IMR-90 (cell line): ENCODE measurements around the gene ADAMTSL1. TPM values are rescaled to one million over a fixed set of nuclear protein-coding genes. Genes with fewer than 3 reads are reported as not detected.

Experiments used
- ATAC-seq: fragments of 200-7000 bp; cut with Tn5 transposase; 2 replicates; pipeline ENCODE4 v1.9.1; 2020; ENCODE audit warnings: low read depth, mild to moderate bottlenecking, moderate library complexity
- BruUV-seq: library from RNA; stranded (reverse); fragments of 400-500 nt; replicated peaks from 2 replicates; lab custom pipeline; 2021; lab: Mats Ljungman, UMichigan
- CTCF ChIA-PET: fragments of 300-600 bp; formaldehyde crosslinking; extraction: SDS; loops from one replicate; lab custom pipeline; 2021; ENCODE audit warnings: antibody characterized with exemption; lab: Yijun Ruan, JAX
- POLR2A ChIA-PET: fragments of 300-600 bp; sonication (Branson Sonifier 250); formaldehyde crosslinking; loops from one replicate; lab custom pipeline; 2022; ENCODE audit warnings: antibody characterized with exemption; ENCODE audit not compliant: unreplicated experiment; lab: Charles Lee
- DNase-seq: peaks from one replicate; pipeline ENCODE4 v3.0.0; 2013
- H2AFZ ChIP-seq: replicated peaks from 2 replicates; pipeline ENCODE3; 2013; ENCODE audit warnings: low read length, mild to moderate bottlenecking; ENCODE audit not compliant: poor library complexity
- H2AK5ac ChIP-seq: 2 replicates; pipeline ENCODE4 v1.6.1; 2013; ENCODE audit warnings: low read depth, low read length, inconsistent platforms
- H2AK9ac ChIP-seq: replicated peaks from 2 replicates; pipeline ENCODE3; 2013; ENCODE audit warnings: mild to moderate bottlenecking, low read depth, low read length, moderate library complexity; ENCODE audit not compliant: poor library complexity
- H2BK120ac ChIP-seq: 2 replicates; pipeline ENCODE4 v1.6.1; 2013; ENCODE audit warnings: low read depth, low read length, inconsistent platforms
- H2BK15ac ChIP-seq: 3 replicates; pipeline ENCODE4 v1.6.1; 2013; ENCODE audit warnings: low read depth, low read length, inconsistent platforms
- H2BK20ac ChIP-seq: 2 replicates; pipeline ENCODE4 v1.6.1; 2013; ENCODE audit warnings: low read depth, mild to moderate bottlenecking, inconsistent platforms, low read length, moderate library complexity
- H2BK5ac ChIP-seq: 2 replicates; pipeline ENCODE4 v1.6.1; 2013; ENCODE audit warnings: mild to moderate bottlenecking, low read depth, low read length, inconsistent platforms; ENCODE audit not compliant: poor library complexity, severe bottlenecking
- H3K14ac ChIP-seq: replicated peaks from 2 replicates; pipeline ENCODE4 v1.6.1; 2013; ENCODE audit warnings: low read depth, low read length, inconsistent platforms
- H3K18ac ChIP-seq: 2 replicates; pipeline ENCODE4 v1.6.1; 2013; ENCODE audit warnings: low read depth, low read length, control low read depth
- H3K23ac ChIP-seq: 2 replicates; pipeline ENCODE4 v1.6.1; 2013; ENCODE audit warnings: low read depth, low read length, inconsistent platforms
- H3K27ac ChIP-seq: 2 replicates; pipeline ENCODE4 v1.5.1; 2013; ENCODE audit warnings: mild to moderate bottlenecking, control low read depth, low read length; ENCODE audit not compliant: insufficient read depth
- H3K27me3 ChIP-seq: 2 replicates; pipeline ENCODE4 v1.6.1; 2013; ENCODE audit warnings: low read length; ENCODE audit not compliant: control insufficient read depth, insufficient read depth
- H3K36me3 ChIP-seq: 2 replicates; pipeline ENCODE4 v1.6.1; 2013; ENCODE audit warnings: low read length, mixed read lengths; ENCODE audit not compliant: control insufficient read depth, insufficient read depth
- H3K4ac ChIP-seq: 2 replicates; pipeline ENCODE4 v1.6.1; 2013; ENCODE audit warnings: low read depth, low read length, inconsistent platforms
- H3K4me1 ChIP-seq: 2 replicates; pipeline ENCODE4 v1.6.1; 2013; ENCODE audit warnings: low read length, mixed read lengths; ENCODE audit not compliant: control insufficient read depth, insufficient read depth
- H3K4me2 ChIP-seq: 2 replicates; pipeline ENCODE4 v1.6.1; 2013; ENCODE audit warnings: low read depth, mild to moderate bottlenecking, control low read depth, low read length, moderate library complexity
- H3K4me3 ChIP-seq: 2 replicates; pipeline ENCODE4 v1.5.1; 2013; ENCODE audit warnings: low read depth, mild to moderate bottlenecking, control low read depth, low read length, moderate library complexity; ENCODE audit not compliant: insufficient read depth
- H3K56ac ChIP-seq: 2 replicates; pipeline ENCODE4 v1.6.1; 2013; ENCODE audit warnings: low read length, inconsistent platforms; ENCODE audit not compliant: insufficient read depth; ENCODE audit errors: extremely low read depth
- H3K79me1 ChIP-seq, 2 experiments: 2 replicates each; pipeline ENCODE4 v1.6.1; 2013; ENCODE audit warnings: low read length in 2 of 2, inconsistent platforms in 1 of 2, low read depth in 1 of 2
- H3K9ac ChIP-seq: 2 replicates; pipeline ENCODE4 v1.6.1; 2013; ENCODE audit warnings: low read depth, low read length, control low read depth
- H3K9me1 ChIP-seq: 2 replicates; pipeline ENCODE4 v1.6.1; 2013; ENCODE audit warnings: low read length, inconsistent platforms; ENCODE audit not compliant: insufficient read depth
- H3K9me3 ChIP-seq: 2 replicates; pipeline ENCODE4 v1.6.1; 2013; ENCODE audit warnings: low read length; ENCODE audit not compliant: control insufficient read depth, insufficient read depth
- H4K20me1 ChIP-seq: 2 replicates; pipeline ENCODE4 v1.6.1; 2013; ENCODE audit warnings: low read length, inconsistent platforms; ENCODE audit not compliant: insufficient read depth
- H4K5ac ChIP-seq: 2 replicates; pipeline ENCODE4 v1.6.1; 2013; ENCODE audit warnings: mild to moderate bottlenecking, low read depth, low read length, control low read depth
- H4K8ac ChIP-seq, 2 experiments: 2 replicates each; pipeline ENCODE4 v1.6.1; 2013; ENCODE audit warnings: low read depth in 2 of 2, low read length in 2 of 2, control low read depth in 1 of 2, inconsistent platforms in 1 of 2
- H4K91ac ChIP-seq: 2 replicates; pipeline ENCODE4 v1.6.1; 2013; ENCODE audit warnings: low read depth, low read length, inconsistent platforms; ENCODE audit not compliant: insufficient read depth
- BHLHE40 ChIP-seq: fragments of 150-350 bp; IDR thresholded peaks from 2 replicates; pipeline ENCODE4 v1.6.1; 2016; ENCODE audit warnings: mild to moderate bottlenecking, low read depth, low read length
- CHD1 ChIP-seq: IDR thresholded peaks from 2 replicates; pipeline ENCODE4 v1.6.1; 2012; ENCODE audit warnings: low read depth, low read length, improper control_type of control experiment
- MAZ ChIP-seq: IDR thresholded peaks from 2 replicates; pipeline ENCODE4 v1.6.1; 2012; ENCODE audit warnings: low read depth, mild to moderate bottlenecking, low read length, improper control_type of control experiment, moderate library complexity, borderline replicate concordance
- POLR2A ChIP-seq: IDR thresholded peaks from 2 replicates; pipeline ENCODE4 v1.6.1; 2012; ENCODE audit warnings: mild to moderate bottlenecking, low read depth, low read length
- RFX5 ChIP-seq: IDR thresholded peaks from 2 replicates; pipeline ENCODE4 v1.8.0; 2012; ENCODE audit warnings: low read depth, mild to moderate bottlenecking, low read length, moderate library complexity
- WGBS, 2 experiments: methylation state at CpG; one replicate each; pipeline versions ENCODE4 v1.1.5 to v1.1.7; 2013; ENCODE audit warnings: missing lambda C conversion rate in 2 of 2; ENCODE audit not compliant: insufficient read length in 1 of 2; ENCODE audit errors: extremely low coverage in 2 of 2; 5-methylcytosine and 5-hydroxymethylcytosine counted together
- dilution Hi-C: fragments of 300-500 bp; cut with HindIII; formaldehyde crosslinking; loops from one replicate; pipeline ENCODE4 v1.14.3; 2018; ENCODE audit warnings: low sequenced_read_pairs; ENCODE audit not compliant: unreplicated experiment
- in situ Hi-C: fragments of 300-500 bp; cut with MboI; formaldehyde crosslinking; loops from 3 replicates; pipeline ENCODE4 v1.14.3; 2019; ENCODE audit warnings: low sequenced_read_pairs, inconsistent platforms, mixed read lengths
- intact Hi-C: fragments of 100-400 bp; cut with micrococcal nuclease; formaldehyde crosslinking; loops from 2 replicates; pipeline ENCODE4 v1.10.0; 2022
- polyA plus RNA-seq, 3 experiments: library from polyadenylated mRNA; depleted of rRNA; stranded (reverse); fragments of >200 nt; gene quantifications; 2 replicates each; pipeline ENCODE4 v1.2.3, GENCODE V29; 2012; ENCODE audit warnings: low replicate concordance in 1 of 3
- total RNA-seq: library from RNA; depleted of rRNA; stranded (reverse); fragments of >200 nt; gene quantifications from 2 replicates; pipeline ENCODE4 v1.2.3, GENCODE V29; 2012
- TF ChIP-seq, protein P1 (sequence below): fragments of 150-350 bp; IDR thresholded peaks from 2 replicates; pipeline ENCODE4 v1.6.1; 2017; ENCODE audit warnings: mild to moderate bottlenecking, antibody characterized with exemption, low read length, low read depth

ADAMTSL1 gene
- total and polyA plus RNA-seq, 2 of the 4 experiments (the other 2 are of a cell fraction), result 38.2 to 62.2 TPM

GRCh38 chr9:18675332-18675731 lies 201.4 kb downstream of the ADAMTSL1 start:
- no CpG with 5 or more reads among the region's 1 CpG for WGBS, 2 experiments
- H3K27ac ChIP-seq, result no peak overlapping the region
- ATAC-seq, result no peak; the same call in 1 of the 2 replicates
- H3K9ac ChIP-seq, result no peak overlapping the region
- H3K18ac ChIP-seq, result no peak overlapping the region
- H3K9me3 ChIP-seq, result no peaks in the 10 kb centered on the region
- no peak overlapping the region for H3K4me3 ChIP-seq
- BruUV-seq, result no TSS peak
- in situ Hi-C loops, result no loop called here
- CTCF ChIA-PET, result no interaction called here
- H3K56ac ChIP-seq, result no peak overlapping the region
- no peaks in the 10 kb centered on the region for H3K4me1 ChIP-seq
- peak; percentile 19 for DNase-seq
- no peaks in the 10 kb centered on the region for H4K20me1 ChIP-seq
- intact Hi-C loops, result no loop called here
- H2BK5ac ChIP-seq, result no peak overlapping the region
- no peak overlapping the region for H4K91ac ChIP-seq
- no peaks in the 10 kb centered on the region; the same call in 1 of the 2 replicates for H3K9me1 ChIP-seq
- H3K4me2 ChIP-seq, result no peak overlapping the region
- H2AK9ac ChIP-seq, result no peak overlapping the region
- dilution Hi-C loops, result no loop called here
- no peak overlapping the region for H2BK15ac ChIP-seq
- H4K8ac ChIP-seq, result no peak overlapping the region
- H2AK5ac ChIP-seq, result no peak overlapping the region
- no peak overlapping the region for H2BK20ac ChIP-seq
- H3K14ac ChIP-seq, result no peak overlapping the region
- no peaks in the 10 kb centered on the region for H3K79me1 ChIP-seq
- H3K23ac ChIP-seq, result no peak overlapping the region
- H3K4ac ChIP-seq, result no peak overlapping the region
- POLR2A ChIA-PET, result no interaction called here
- H3K27me3 ChIP-seq, result no peaks in the 10 kb centered on the region
- H2BK120ac ChIP-seq, result no peak overlapping the region
- TF ChIP-seq BHLHE40 (no peak), CHD1 (no peak), MAZ (no peak), RFX5 (no peak), POLR2A (no peak)
- TF ChIP-seq, protein P1, sequence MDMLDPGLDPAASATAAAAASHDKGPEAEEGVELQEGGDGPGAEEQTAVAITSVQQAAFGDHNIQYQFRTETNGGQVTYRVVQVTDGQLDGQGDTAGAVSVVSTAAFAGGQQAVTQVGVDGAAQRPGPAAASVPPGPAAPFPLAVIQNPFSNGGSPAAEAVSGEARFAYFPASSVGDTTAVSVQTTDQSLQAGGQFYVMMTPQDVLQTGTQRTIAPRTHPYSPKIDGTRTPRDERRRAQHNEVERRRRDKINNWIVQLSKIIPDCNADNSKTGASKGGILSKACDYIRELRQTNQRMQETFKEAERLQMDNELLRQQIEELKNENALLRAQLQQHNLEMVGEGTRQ, result no peak
- no peak overlapping the region for H4K5ac ChIP-seq
- no peaks in the 10 kb centered on the region for H3K36me3 ChIP-seq
- H2AFZ ChIP-seq, result no peak overlapping the region
